Astrocyte (in vitro differentiated cells and primary cell): Measurements from ENCODE around the gene ZNRF1.

Experiments
- EZH2 ChIP-seq: IDR thresholded peaks from 2 replicates; pipeline ENCODE4 v1.6.1; 2012; ENCODE audit warnings: mild to moderate bottlenecking, low read length, inconsistent platforms; ENCODE audit not compliant: insufficient read depth
- TF ChIP-seq, protein P1 (sequence below): IDR thresholded peaks from 2 replicates; pipeline ENCODE4 v1.5.1; 2011; ENCODE audit warnings: low read depth, mild to moderate bottlenecking, inconsistent platforms, low read length, moderate library complexity; ENCODE audit not compliant: insufficient read depth

DNA sequence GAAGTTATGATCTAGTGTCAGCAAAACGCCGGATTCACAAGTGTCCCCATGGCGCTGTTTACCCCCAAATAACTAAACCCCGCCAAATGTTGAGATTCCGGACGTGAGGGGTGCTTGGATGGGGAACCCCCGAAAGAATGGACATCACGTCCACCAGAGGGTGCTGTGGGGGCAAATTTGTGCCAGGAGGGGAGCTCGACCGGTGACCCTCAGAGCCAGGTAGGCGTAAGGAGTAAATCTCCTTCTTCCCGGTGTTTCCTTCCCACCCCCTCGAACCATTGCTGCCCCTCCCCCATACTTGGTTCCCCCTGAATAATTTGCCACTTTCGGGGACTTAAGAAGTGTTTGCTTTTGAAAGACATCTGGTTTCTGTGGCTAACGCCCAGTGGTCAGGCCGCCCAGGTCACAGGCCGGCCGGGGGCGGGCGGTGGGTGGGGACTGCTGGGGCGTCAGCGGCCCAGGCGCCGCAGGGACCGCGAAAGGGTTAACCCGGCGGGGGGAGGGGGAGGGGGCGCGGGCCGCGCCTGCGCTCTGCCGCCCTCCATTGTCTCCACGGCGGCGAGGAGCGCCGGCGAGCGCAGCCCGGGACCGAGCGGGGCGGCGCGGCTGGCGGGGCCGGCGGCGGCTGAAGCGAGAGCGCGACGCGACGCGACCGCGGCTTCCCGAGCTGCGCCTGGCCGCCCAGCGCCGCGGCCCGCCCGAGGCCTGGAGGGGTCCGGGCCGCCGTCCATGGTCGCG is at the start of gene ZNRF1:
- TF ChIP-seq, protein P1, sequence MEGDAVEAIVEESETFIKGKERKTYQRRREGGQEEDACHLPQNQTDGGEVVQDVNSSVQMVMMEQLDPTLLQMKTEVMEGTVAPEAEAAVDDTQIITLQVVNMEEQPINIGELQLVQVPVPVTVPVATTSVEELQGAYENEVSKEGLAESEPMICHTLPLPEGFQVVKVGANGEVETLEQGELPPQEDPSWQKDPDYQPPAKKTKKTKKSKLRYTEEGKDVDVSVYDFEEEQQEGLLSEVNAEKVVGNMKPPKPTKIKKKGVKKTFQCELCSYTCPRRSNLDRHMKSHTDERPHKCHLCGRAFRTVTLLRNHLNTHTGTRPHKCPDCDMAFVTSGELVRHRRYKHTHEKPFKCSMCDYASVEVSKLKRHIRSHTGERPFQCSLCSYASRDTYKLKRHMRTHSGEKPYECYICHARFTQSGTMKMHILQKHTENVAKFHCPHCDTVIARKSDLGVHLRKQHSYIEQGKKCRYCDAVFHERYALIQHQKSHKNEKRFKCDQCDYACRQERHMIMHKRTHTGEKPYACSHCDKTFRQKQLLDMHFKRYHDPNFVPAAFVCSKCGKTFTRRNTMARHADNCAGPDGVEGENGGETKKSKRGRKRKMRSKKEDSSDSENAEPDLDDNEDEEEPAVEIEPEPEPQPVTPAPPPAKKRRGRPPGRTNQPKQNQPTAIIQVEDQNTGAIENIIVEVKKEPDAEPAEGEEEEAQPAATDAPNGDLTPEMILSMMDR, result peak; percentile 51
- TF ChIP-seq EZH2, result no peak
